H9 (cell line): ENCODE results near the gene B4GALT3. TPM values are rescaled to one million over a fixed set of nuclear protein-coding genes. Genes with fewer than 3 reads are reported as not detected.

Source experiments
- DNase-seq: peaks from one replicate; pipeline ENCODE4 v3.0.0-alpha.2; 2017
- H2AFZ ChIP-seq: one replicate; pipeline ENCODE4 v1.6.1; 2013; ENCODE audit warnings: mild to moderate bottlenecking, low read length, control low read depth, moderate library complexity
- H2AK5ac ChIP-seq: 2 replicates; pipeline ENCODE4 v1.6.1; 2013; ENCODE audit warnings: low read length, control low read depth, mixed read lengths; ENCODE audit not compliant: insufficient read length
- H2BK120ac ChIP-seq: one replicate; pipeline ENCODE4 v1.6.1; 2013; ENCODE audit warnings: low read depth, mild to moderate bottlenecking, low read length, control low read depth, inconsistent platforms; ENCODE audit not compliant: poor library complexity, severe bottlenecking
- H2BK12ac ChIP-seq: 2 replicates; pipeline ENCODE4 v1.6.1; 2013; ENCODE audit warnings: low read length, control low read depth, mixed read lengths, low read depth; ENCODE audit not compliant: insufficient read length
- H2BK15ac ChIP-seq: 2 replicates; pipeline ENCODE4 v1.6.1; 2013; ENCODE audit warnings: low read depth, low read length, control low read depth
- H2BK20ac ChIP-seq: one replicate; pipeline ENCODE4 v1.6.1; 2013; ENCODE audit warnings: low read depth, mild to moderate bottlenecking, low read length, control low read depth, inconsistent platforms; ENCODE audit not compliant: poor library complexity, severe bottlenecking
- H2BK5ac ChIP-seq: 2 replicates; pipeline ENCODE4 v1.6.1; 2013; ENCODE audit warnings: low read length, control low read depth, mixed read lengths; ENCODE audit not compliant: insufficient read length
- H3K14ac ChIP-seq: 2 replicates; pipeline ENCODE4 v1.6.1; 2013; ENCODE audit warnings: low read length, control low read depth; ENCODE audit not compliant: insufficient read depth
- H3K18ac ChIP-seq: 2 replicates; pipeline ENCODE4 v1.6.1; 2013; ENCODE audit warnings: low read depth, mild to moderate bottlenecking, mixed read lengths, low read length, control low read depth; ENCODE audit not compliant: insufficient read length
- H3K23ac ChIP-seq: 2 replicates; pipeline ENCODE4 v1.6.1; 2013; ENCODE audit warnings: low read length, control low read depth, mixed read lengths, low read depth; ENCODE audit not compliant: insufficient read length
- H3K23me2 ChIP-seq: 2 replicates; pipeline ENCODE4 v1.6.1; 2013; ENCODE audit warnings: low read depth, mild to moderate bottlenecking, mixed read lengths, low read length, control low read depth; ENCODE audit not compliant: insufficient read length, poor library complexity, severe bottlenecking
- H3K27ac ChIP-seq: 2 replicates; pipeline ENCODE4 v1.5.1; 2013; ENCODE audit warnings: low read length, control low read depth, mixed read lengths, low read depth; ENCODE audit not compliant: insufficient read length
- H3K27me3 ChIP-seq: 2 replicates; pipeline ENCODE4 v1.6.1; 2013; ENCODE audit warnings: low read length, control low read depth, inconsistent platforms; ENCODE audit not compliant: insufficient read depth
- H3K4ac ChIP-seq: 2 replicates; pipeline ENCODE4 v1.6.1; 2013; ENCODE audit warnings: low read depth, mild to moderate bottlenecking, control low read depth, inconsistent platforms, low read length, moderate library complexity
- H3K4me1 ChIP-seq: 2 replicates; pipeline ENCODE4 v1.6.1; 2013; ENCODE audit warnings: low read length, control low read depth, inconsistent platforms; ENCODE audit not compliant: insufficient read depth
- H3K4me2 ChIP-seq: 2 replicates; pipeline ENCODE4 v1.6.1; 2013; ENCODE audit warnings: low read length, control low read depth, mixed read lengths; ENCODE audit not compliant: insufficient read length, insufficient read depth
- H3K56ac ChIP-seq: 2 replicates; pipeline ENCODE4 v1.6.1; 2013; ENCODE audit warnings: low read depth, mild to moderate bottlenecking, mixed read lengths, low read length, control low read depth; ENCODE audit not compliant: insufficient read length
- H3K79me1 ChIP-seq: 2 replicates; pipeline ENCODE4 v1.6.1; 2013; ENCODE audit warnings: low read depth, mild to moderate bottlenecking, moderate library complexity, low read length, control low read depth, inconsistent platforms; ENCODE audit not compliant: insufficient read depth, poor library complexity, severe bottlenecking
- H3K79me2 ChIP-seq: 2 replicates; pipeline ENCODE4 v1.6.1; 2013; ENCODE audit warnings: low read length, control low read depth, inconsistent platforms; ENCODE audit not compliant: insufficient read depth
- H3K9ac ChIP-seq: 2 replicates; pipeline ENCODE4 v1.6.1; 2013; ENCODE audit warnings: low read length, control low read depth, mixed read lengths; ENCODE audit not compliant: insufficient read length; ENCODE audit errors: extremely low read depth
- H3K9me3 ChIP-seq: one replicate; pipeline ENCODE4 v1.6.1; 2013; ENCODE audit warnings: low read depth, low read length, inconsistent platforms; ENCODE audit not compliant: control insufficient read depth
- H3T11ph ChIP-seq: one replicate; pipeline ENCODE4 v1.6.1; 2013; ENCODE audit warnings: mild to moderate bottlenecking, low read length, control low read depth, inconsistent platforms
- H4K20me1 ChIP-seq: one replicate; pipeline ENCODE4 v1.6.1; 2013; ENCODE audit not compliant: control insufficient read depth, insufficient read length, insufficient read depth
- H4K5ac ChIP-seq: 2 replicates; pipeline ENCODE4 v1.6.1; 2013; ENCODE audit warnings: low read depth, mild to moderate bottlenecking, mixed read lengths, low read length, control low read depth; ENCODE audit not compliant: insufficient read length
- H4K8ac ChIP-seq: replicated peaks from 2 replicates; pipeline ENCODE4 v1.6.1; 2013; ENCODE audit warnings: low read length, control low read depth, mixed read lengths, low read depth; ENCODE audit not compliant: insufficient read length
- H4K91ac ChIP-seq: 2 replicates; pipeline ENCODE4 v1.6.1; 2013; ENCODE audit warnings: low read depth, mild to moderate bottlenecking, moderate library complexity, mixed read lengths, low read length, control low read depth; ENCODE audit not compliant: insufficient read length
- H3K27ac Mint-ChIP-seq, 3 experiments: 2 replicates in 2 of 3; 3 replicates in 1 of 3; pipeline ENCODE4 v1.8.0; 2020 to 2021; ENCODE audit warnings: mixed read lengths in 3 of 3, mild to moderate bottlenecking in 1 of 3, moderate library complexity in 1 of 3
- H3K27me3 Mint-ChIP-seq: 2 replicates; pipeline ENCODE4 v1.8.0; 2021; ENCODE audit warnings: low read depth, mild to moderate bottlenecking, moderate library complexity, mixed read lengths
- H3K36me3 Mint-ChIP-seq, 3 experiments: 2 replicates in 2 of 3; 3 replicates in 1 of 3; pipeline ENCODE4 v1.8.0; 2020 to 2021; ENCODE audit warnings: low read depth in 3 of 3, mixed read lengths in 3 of 3; ENCODE audit not compliant: insufficient read depth in 1 of 3
- H3K4me1 Mint-ChIP-seq, 2 experiments: 2 replicates each; pipeline ENCODE4 v1.8.0; 2020; ENCODE audit warnings: mixed read lengths in 2 of 2
- H3K4me3 Mint-ChIP-seq, 2 experiments: 2 replicates in 1 of 2; 3 replicates in 1 of 2; pipeline ENCODE4 v1.8.0; 2020 to 2021; ENCODE audit warnings: mild to moderate bottlenecking in 2 of 2, mixed read lengths in 2 of 2, moderate library complexity in 1 of 2
- H3K9me3 Mint-ChIP-seq, 2 experiments: 2 replicates in 1 of 2; 3 replicates in 1 of 2; pipeline ENCODE4 v1.8.0; 2020; ENCODE audit warnings: mild to moderate bottlenecking in 2 of 2, mixed read lengths in 2 of 2, moderate library complexity in 1 of 2
- CTCF ChIP-seq: fragments of 200-600 bp; sonication (generic); conservative IDR thresholded peaks from 3 replicates; pipeline ENCODE4 v1.8.0; 2021; ENCODE audit warnings: antibody characterized with exemption, mild to moderate bottlenecking
- WGBS: extraction: QIAGEN DNeasy Blood & Tissue Kit; methylation state at CpG from one replicate; pipeline ENCODE4 v1.1.7; 2013; ENCODE audit warnings: missing lambda C conversion rate, low lambda C conversion rate, mixed read lengths; ENCODE audit not compliant: insufficient read length; ENCODE audit errors: extremely low coverage; 5-methylcytosine and 5-hydroxymethylcytosine counted together
- total RNA-seq: library from RNA; stranded (reverse); gene quantifications from 2 replicates; pipeline ENCODE4 v1.2.1, GENCODE V29; 2021

The B4GALT3 gene
- total RNA-seq, 1 experiment from 2014 or later, result 31.8 TPM

- Mint-ChIP-seq H3K27me3 (peaks cover 3% of the 10 kb centered on the region), H3K27ac (no peak overlapping the region; a peak in 2 of 7 replicates), H3K4me3 (peak overlapping the region; percentile 93 to 100), H3K4me1 (peaks cover 19 to 21% of the 10 kb centered on the region in 2 experiments), H3K9me3 (no peaks in the 10 kb centered on the region), H3K36me3 (peaks cover 20 to 51% (median 49%) of the 10 kb centered on the region in 3 experiments; a peak in 6 of 7 replicates)
- H3K18ac ChIP-seq, result no peak overlapping the region
- H3K27ac ChIP-seq, result no peak overlapping the region
- no peak overlapping the region for H4K91ac ChIP-seq
- no peak overlapping the region for H2BK120ac ChIP-seq
- no peaks in the 10 kb centered on the region for H3K79me2 ChIP-seq
- H3K56ac ChIP-seq, result no peak overlapping the region
- H3K27me3 ChIP-seq, result no peaks in the 10 kb centered on the region
- no peaks in the 10 kb centered on the region for H3K79me1 ChIP-seq
- H2BK20ac ChIP-seq, result no peak overlapping the region
- H3T11ph ChIP-seq, result no peak overlapping the region
- H2BK12ac ChIP-seq, result no peak overlapping the region
- H3K23ac ChIP-seq, result no peak overlapping the region
- H4K20me1 ChIP-seq, result no peaks in the 10 kb centered on the region
- H3K14ac ChIP-seq, result no peak overlapping the region
- H3K4me1 ChIP-seq, result no peaks in the 10 kb centered on the region; the same call in 1 of the 2 replicates
- H4K8ac ChIP-seq, result no peak overlapping the region
- no peak overlapping the region for H3K9ac ChIP-seq
- WGBS, result no CpG with 5 or more reads among the region's 10 CpGs
- no peak overlapping the region for H2BK5ac ChIP-seq
- no peak overlapping the region for H2BK15ac ChIP-seq
- H2AK5ac ChIP-seq, result no peak overlapping the region
- TF ChIP-seq CTCF, result no peak
- peaks cover 6% of the 10 kb centered on the region for H3K23me2 ChIP-seq
- DNase-seq, result no peak
- H2AFZ ChIP-seq, result no peak overlapping the region
- no peak overlapping the region for H3K4ac ChIP-seq
- no peaks in the 10 kb centered on the region for H3K9me3 ChIP-seq
- H4K5ac ChIP-seq, result no peak overlapping the region
- peak overlapping the region; percentile 76 for H3K4me2 ChIP-seq
Measured at GRCh38 chr1:161175771-161176453, 1.4 kb downstream of the B4GALT3 start.
